CD14-positive monocyte (primary cell): Measurements from ENCODE around the gene SPAG8. TPM values are rescaled to one million over a fixed set of nuclear protein-coding genes. Genes with fewer than 3 reads are reported as not detected.

Source experiments
- DNase-seq, 3 donors: peaks; one replicate each; pipeline ENCODE4 v3.0.0-alpha.2; 2011 to 2022
- H2AFZ ChIP-seq: 2 replicates; pipeline ENCODE4 v1.6.0; 2012; ENCODE audit warnings: mild to moderate bottlenecking, low read depth, low read length, inconsistent platforms; ENCODE audit not compliant: insufficient read depth, poor library complexity, severe bottlenecking
- H3K27ac ChIP-seq, 2 donors: 1 replicate in 1 of 2; 2 replicates in 1 of 2; pipeline ENCODE4 v1.5.1; 2012 to 2013; ENCODE audit warnings: low read length in 2 of 2, control low read depth in 1 of 2, inconsistent platforms in 1 of 2, low read depth in 1 of 2, mild to moderate bottlenecking in 1 of 2
- H3K27me3 ChIP-seq, 2 donors: one replicate each; pipeline versions ENCODE4 v1.6.0 to v1.6.1; 2011 to 2013; ENCODE audit warnings: low read length in 2 of 2; ENCODE audit not compliant: control insufficient read depth in 2 of 2, insufficient read depth in 2 of 2
- H3K36me3 ChIP-seq, 2 donors: replicated peaks in 1 of 2; 1 replicate in 1 of 2; 2 replicates in 1 of 2; pipeline versions ENCODE4 v1.5.1 to v1.6.1; 2012 to 2013; ENCODE audit warnings: low read length in 2 of 2, control low read depth in 1 of 2, inconsistent platforms in 1 of 2, mild to moderate bottlenecking in 1 of 2; ENCODE audit not compliant: insufficient read depth in 2 of 2, control insufficient read depth in 1 of 2
- H3K4me1 ChIP-seq, 2 donors: 1 replicate in 1 of 2; 2 replicates in 1 of 2; pipeline versions ENCODE4 v1.5.1 to v1.6.1; 2012 to 2013; ENCODE audit warnings: low read length in 2 of 2, control low read depth in 1 of 2, inconsistent platforms in 1 of 2, mild to moderate bottlenecking in 1 of 2, moderate library complexity in 1 of 2; ENCODE audit not compliant: insufficient read depth in 2 of 2, control insufficient read depth in 1 of 2
- H3K4me2 ChIP-seq: replicated peaks from 2 replicates; pipeline ENCODE3; 2012; ENCODE audit warnings: low read length, moderate library complexity, mild to moderate bottlenecking; ENCODE audit not compliant: poor library complexity, severe bottlenecking; ENCODE audit errors: extremely low read depth
- H3K4me3 ChIP-seq, 3 experiments: fragments of 200-600 bp in 1 of 3; sonication (generic) in 1 of 3; replicated peaks in 1 of 3; 1 replicate in 2 of 3; 2 replicates in 1 of 3; pipeline ENCODE4 v1.5.1; 2011 to 2013; ENCODE audit warnings: low read length in 3 of 3, mild to moderate bottlenecking in 3 of 3, control low read depth in 2 of 3, low read depth in 2 of 3, inconsistent platforms in 1 of 3, moderate library complexity in 1 of 3
- H3K79me2 ChIP-seq: 2 replicates; pipeline ENCODE4 v1.6.0; 2012; ENCODE audit warnings: mild to moderate bottlenecking, control low read depth, inconsistent platforms, low read length, moderate library complexity; ENCODE audit not compliant: insufficient read depth
- H3K9ac ChIP-seq: 2 replicates; pipeline ENCODE4 v1.6.0; 2017; ENCODE audit warnings: low read length, mild to moderate bottlenecking; ENCODE audit not compliant: insufficient read depth, poor library complexity, severe bottlenecking
- H3K9me3 ChIP-seq, 2 donors: replicated peaks in 1 of 2; 1 replicate in 1 of 2; 2 replicates in 1 of 2; pipeline versions ENCODE4 v1.5.1 to v1.6.1; 2012 to 2013; ENCODE audit warnings: low read length in 2 of 2, control low read depth in 1 of 2; ENCODE audit not compliant: control insufficient read depth in 1 of 2, insufficient read depth in 1 of 2
- H4K20me1 ChIP-seq: 2 replicates; pipeline ENCODE4 v1.6.0; 2012; ENCODE audit warnings: mild to moderate bottlenecking, low read length, control low read depth, moderate library complexity; ENCODE audit not compliant: insufficient read depth
- H3K27ac Mint-ChIP-seq, 7 donors: one replicate each; pipeline ENCODE4 v1.8.0; 2020; ENCODE audit warnings: mild to moderate bottlenecking in 7 of 7, mixed read lengths in 7 of 7, moderate library complexity in 6 of 7, inconsistent platforms in 2 of 7
- H3K27me3 Mint-ChIP-seq, 3 donors: one replicate each; pipeline ENCODE4 v1.8.0; 2021 to 2022; ENCODE audit warnings: low read depth in 3 of 3, mild to moderate bottlenecking in 3 of 3, mixed read lengths in 3 of 3, moderate library complexity in 3 of 3, inconsistent platforms in 1 of 3
- H3K36me3 Mint-ChIP-seq, 2 donors: one replicate each; pipeline ENCODE4 v1.8.0; 2020; ENCODE audit warnings: mixed read lengths in 2 of 2, inconsistent platforms in 1 of 2, mild to moderate bottlenecking in 1 of 2
- H3K4me1 Mint-ChIP-seq: one replicate; pipeline ENCODE4 v1.8.0; 2020; ENCODE audit warnings: mild to moderate bottlenecking, mixed read lengths
- H3K4me3 Mint-ChIP-seq, 2 donors: one replicate each; pipeline ENCODE4 v1.8.0; 2020; ENCODE audit warnings: mild to moderate bottlenecking in 2 of 2, mixed read lengths in 2 of 2, moderate library complexity in 1 of 2
- H3K9me3 Mint-ChIP-seq, 7 donors: one replicate each; pipeline ENCODE4 v1.8.0; 2020 to 2022; ENCODE audit warnings: mixed read lengths in 7 of 7, mild to moderate bottlenecking in 6 of 7, moderate library complexity in 6 of 7, inconsistent platforms in 2 of 7
- CTCF ChIP-seq: fragments of 200-600 bp; IDR thresholded peaks from one replicate; pipeline ENCODE4 v1.8.0; 2022; ENCODE audit warnings: antibody characterized with exemption, mild to moderate bottlenecking
- WGBS: methylation state at CpG from one replicate; pipeline ENCODE4 v1.1.5; 2013; ENCODE audit warnings: missing lambda C conversion rate; ENCODE audit not compliant: insufficient coverage; 5-methylcytosine and 5-hydroxymethylcytosine counted together
- intact Hi-C, 2 donors: fragments of 100-400 bp; cut with micrococcal nuclease; formaldehyde crosslinking; loops; one replicate each; pipeline versions ENCODE4 v1.15.0 to v1.15.1; 2023
- polyA plus RNA-seq, 3 donors: library from polyadenylated mRNA; depleted of rRNA in 1 of 3; unstranded in 2 of 3; stranded (reverse) in 1 of 3; fragments of 300-500 nt in 2 of 3; fragments of >200 nt in 1 of 3; fragmentation: Illumina TruSeq in 2 of 3; gene quantifications; 1 replicate in 2 of 3; 2 replicates in 1 of 3; pipeline ENCODE4 v1.2.3, GENCODE V29; 2012 to 2021

The SPAG8 gene
- polyA plus RNA-seq, 3 donors, result 0.52 to 2.9 (median 0.68) TPM

GRCh38 chr9:35836595-35836994 lies 24.5 kb upstream of the SPAG8 start:
- no peak overlapping the region for H2AFZ ChIP-seq
- intact Hi-C loops, result no loop called here
- H3K4me3 Mint-ChIP-seq, result no peak overlapping the region
- peaks cover 17 to 31% (median 25%) of the 10 kb centered on the region in 3 donors for H3K27me3 Mint-ChIP-seq
- no peak overlapping the region for H3K9ac ChIP-seq
- no peaks in the 10 kb centered on the region for H3K79me2 ChIP-seq
- H3K27ac Mint-ChIP-seq, result no peak overlapping the region
- H3K36me3 Mint-ChIP-seq, result peaks cover 39 to 42% of the 10 kb centered on the region in 2 donors
- H3K4me1 ChIP-seq, result peaks cover 67 to 68% of the 10 kb centered on the region in 2 donors
- H3K9me3 ChIP-seq, result no peaks in the 10 kb centered on the region
- no peak overlapping the region for H3K27ac ChIP-seq
- no peaks in the 10 kb centered on the region for H4K20me1 ChIP-seq
- H3K4me3 ChIP-seq, result no peak overlapping the region
- no peaks in the 10 kb centered on the region for H3K36me3 ChIP-seq
- no peak for DNase-seq
- no peaks in the 10 kb centered on the region for H3K27me3 ChIP-seq
- H3K4me1 Mint-ChIP-seq, result peaks cover 78% of the 10 kb centered on the region
- H3K4me2 ChIP-seq, result no peak overlapping the region
- WGBS, result 100% methylated on average over 3 of the region's 5 CpGs
- H3K9me3 Mint-ChIP-seq, result peaks cover 5 to 10% (median 8%) of the 10 kb centered on the region in 7 donors
- TF ChIP-seq CTCF, result no peak

DNA sequence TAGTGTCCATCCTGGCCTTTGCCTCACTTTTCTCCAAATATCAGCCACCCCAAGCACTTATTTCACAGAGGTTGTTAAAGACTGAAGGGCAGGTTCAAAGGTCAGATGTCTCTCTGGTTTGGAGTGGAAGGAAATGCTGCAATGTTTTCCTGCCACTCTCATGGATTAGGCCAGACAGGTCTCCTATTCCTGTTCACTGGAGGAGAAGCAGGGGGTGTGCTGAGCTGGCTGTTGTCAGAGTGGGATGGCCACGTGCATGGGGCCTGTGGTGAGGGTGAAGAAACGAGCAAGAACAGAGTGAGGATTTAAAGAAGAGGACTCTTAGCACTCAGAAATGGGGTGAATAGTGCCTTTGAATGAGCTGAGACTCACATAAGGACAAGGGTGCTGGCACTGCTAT lies 23.7 kb upstream of the SPAG8 start:
- intact Hi-C loops, result no loop called here
- Histone ChIP-seq H3K4me1 (peaks cover 68 to 70% of the 10 kb centered on the region in 2 donors), H3K36me3 (no peaks in the 10 kb centered on the region), H3K27ac (no peak overlapping the region), H3K79me2 (no peaks in the 10 kb centered on the region), H3K4me2 (no peak overlapping the region), H3K9me3 (no peaks in the 10 kb centered on the region), H2AFZ (no peak overlapping the region), H3K27me3 (no peaks in the 10 kb centered on the region), H3K9ac (no peak overlapping the region), H3K4me3 (no peak overlapping the region), H4K20me1 (no peaks in the 10 kb centered on the region)
- Mint-ChIP-seq H3K4me1 (peaks cover 83% of the 10 kb centered on the region), H3K4me3 (peak overlapping the region in 1 of 2 donors; percentile 63), H3K9me3 (peaks cover 5 to 10% (median 8%) of the 10 kb centered on the region in 7 donors), H3K27ac (peak overlapping the region in 2 of 7 donors; percentile 12 to 17), H3K36me3 (peaks cover 36% of the 10 kb centered on the region in 2 donors), H3K27me3 (peaks cover 18 to 26% (median 25%) of the 10 kb centered on the region in 3 donors)
- TF ChIP-seq CTCF, result no peak
- 47% methylated on average over 2 of the region's 2 CpGs for WGBS
- no peak for DNase-seq
